NCI-H1417 (cell line): ENCODE measurements around the gene DAPK2.

Source experiments
- DNase-seq, 3 experiments: peaks; one replicate each; lab custom pipeline; 2025; lab: John Stamatoyannopoulos, UW

DAPK2 gene

GRCh38 chr15:63895787-63896218 is 150.5 kb downstream of the DAPK2 start:
- no peak for DNase-seq

GRCh38 chr15:63895194-63895593 is 151.1 kb downstream of the DAPK2 start:
- no peak for DNase-seq

GRCh38 chr15:63894662-63894949 is 151.7 kb downstream of the DAPK2 start:
- no peak for DNase-seq

- no peak for DNase-seq
Measured at GRCh38 chr15:63893866-63894661, 152.2 kb downstream of the DAPK2 start.

- DNase-seq: no peak
Measured at GRCh38 chr15:63892794-63893441, 153.4 kb downstream of the DAPK2 start.

- DNase-seq: no peak
Measured at GRCh38 chr15:63891768-63892133, 154.5 kb downstream of the DAPK2 start.

GRCh38 chr15:63891079-63891767 is 155.1 kb downstream of the DAPK2 start:
- peak; percentile 65 to 79 (median 68) for DNase-seq

- no peak for DNase-seq
Measured at GRCh38 chr15:63890617-63891016, 155.7 kb downstream of the DAPK2 start.

GRCh38 chr15:63889831-63890230 is 156.5 kb downstream of the DAPK2 start:
- no peak for DNase-seq

GRCh38 chr15:63888823-63889222 is 157.5 kb downstream of the DAPK2 start:
- DNase-seq: no peak

- DNase-seq: no peak
Measured at GRCh38 chr15:63888146-63888545, 158.1 kb downstream of the DAPK2 start.

GRCh38 chr15:63887630-63888029 is 158.7 kb downstream of the DAPK2 start:
- DNase-seq: no peak

- DNase-seq: no peak
Measured at GRCh38 chr15:63884953-63885352, 161.3 kb downstream of the DAPK2 start.

GRCh38 chr15:63881431-63881830 is 164.9 kb downstream of the DAPK2 start:
- DNase-seq: no peak

GRCh38 chr15:63880744-63881143 is 165.5 kb downstream of the DAPK2 start:
- no peak for DNase-seq

- no peak for DNase-seq
Measured at GRCh38 chr15:63879995-63880394, 166.3 kb downstream of the DAPK2 start.

GRCh38 chr15:63879211-63879610 is 167.1 kb downstream of the DAPK2 start:
- DNase-seq: no peak

GRCh38 chr15:63877713-63878271 is 168.5 kb downstream of the DAPK2 start:
- DNase-seq: no peak

GRCh38 chr15:63876085-63876662 is 170.1 kb downstream of the DAPK2 start:
- no peak for DNase-seq

GRCh38 chr15:63874616-63875015 is 171.7 kb downstream of the DAPK2 start:
- DNase-seq: no peak

GRCh38 chr15:63872759-63873510 is 173.3 kb downstream of the DAPK2 start:
- no peak for DNase-seq
